CD4-positive, alpha-beta T cell treated with Interleukin-17A for 1 hour (primary cell): ENCODE results near the gene MYL4.
"Not testable (repeated sequence)": the region's sequence is repeated elsewhere in the genome, so short reads cannot be mapped to it uniquely, and the experiment has no call there.

ENCODE experiments used
- DNase-seq: peaks from one replicate; pipeline ENCODE4 v3.0.0-alpha.2; 2020

Gene MYL4

GRCh38 chr17:47222047-47222446 lies 12.9 kb downstream of the MYL4 start:
- DNase-seq: no peak

GRCh38 chr17:47223007-47223406 lies 13.9 kb downstream of the MYL4 start:
- DNase-seq: no peak

- DNase-seq: no peak
These were observed 14.3 kb downstream of the MYL4 start for GRCh38 chr17:47223460-47223859.

GRCh38 chr17:47224077-47224476 lies 14.9 kb downstream of the MYL4 start:
- not testable (repeated sequence) for DNase-seq

GRCh38 chr17:47224966-47225365 lies 15.8 kb downstream of the MYL4 start:
- no peak for DNase-seq

- no peak for DNase-seq
These were observed 16.3 kb downstream of the MYL4 start for GRCh38 chr17:47225436-47225858.

GRCh38 chr17:47225911-47226688 lies 17.0 kb downstream of the MYL4 start:
- DNase-seq: no peak

- no peak for DNase-seq
These were observed 18.7 kb downstream of the MYL4 start for GRCh38 chr17:47227862-47228261.

- peak; percentile 78 for DNase-seq
These were observed 20.6 kb downstream of the MYL4 start for GRCh38 chr17:47229535-47230443.

- DNase-seq: no peak
These were observed 21.7 kb downstream of the MYL4 start for GRCh38 chr17:47230864-47231263.

- no peak for DNase-seq
These were observed 22.2 kb downstream of the MYL4 start for GRCh38 chr17:47231334-47231733.

- DNase-seq: no peak
These were observed 22.7 kb downstream of the MYL4 start for GRCh38 chr17:47231866-47232265.

GRCh38 chr17:47232465-47232864 lies 23.3 kb downstream of the MYL4 start:
- DNase-seq: no peak

- DNase-seq: no peak
These were observed 26.4 kb downstream of the MYL4 start for GRCh38 chr17:47235506-47235905.

- no peak for DNase-seq
These were observed 26.8 kb downstream of the MYL4 start for GRCh38 chr17:47235923-47236322.

GRCh38 chr17:47237841-47238240 lies 28.7 kb downstream of the MYL4 start:
- DNase-seq: no peak

- no peak for DNase-seq
These were observed 29.3 kb downstream of the MYL4 start for GRCh38 chr17:47238321-47239010.

- DNase-seq: no peak
These were observed 30.4 kb downstream of the MYL4 start for GRCh38 chr17:47239619-47239966.

GRCh38 chr17:47239967-47240651 lies 31.0 kb downstream of the MYL4 start:
- DNase-seq: no peak

GRCh38 chr17:47240806-47241205 lies 31.7 kb downstream of the MYL4 start:
- no peak for DNase-seq

- DNase-seq: no peak
These were observed 33.5 kb downstream of the MYL4 start for GRCh38 chr17:47242648-47243047.

GRCh38 chr17:47243737-47244598 lies 34.8 kb downstream of the MYL4 start:
- no peak for DNase-seq
